ENCODE results near the gene EEFSEC. TPM values are rescaled to one million over a fixed set of nuclear protein-coding genes. Genes with fewer than 3 reads are reported as not detected.
A peak's percentile ranks its signal among the peaks of the same experiment; 100 is the strongest.

Gene EEFSEC
- total and polyA plus RNA-seq, 2 of the 8 experiments (the other 6 are each of a cell fraction or from before 2014, with no cell fraction given) = 13.1 to 19.8 TPM

GRCh38 chr3:128429751-128430150 lies 276.5 kb downstream of the EEFSEC start:
- H3K79me1 ChIP-seq (ENCODE audit: low read depth, low read length) = no peaks in the 10 kb centered on the region
- CTCF ChIA-PET (ENCODE audit: partially characterized antibody) = interaction anchor here (1.1 to 11.0 kb wide), 7 partner anchors 9 to 254 kb away, joined by 3 to 144 read pairs (median 5); partner anchors contain the start of gene GATA2
- no peak overlapping the region for H3K23ac ChIP-seq (ENCODE audit: insufficient read length)
- H3K23me2 ChIP-seq (ENCODE audit: low read depth, low read length) = peaks cover 9% of the 10 kb centered on the region; the same call in 1 of the 2 replicates
- no peak overlapping the region for H3K27ac ChIP-seq (ENCODE audit: low read depth, low read length)
- DNase-seq (ENCODE audit: low read depth in 1 of 2, low spot score in 2 of 2) = no peak
- H3K9me3 ChIP-seq (ENCODE audit: insufficient read depth in 2 of 2, low read depth in 1 of 2, low read length in 1 of 2) = no peaks in the 10 kb centered on the region
- H2BK15ac ChIP-seq (ENCODE audit: low read length) = peak overlapping the region; percentile 99; the same call in 1 of the 2 replicates
- H3K18ac ChIP-seq (ENCODE audit: extremely low read depth, low read length) = no peak overlapping the region
- H3K79me2 ChIP-seq (ENCODE audit: control insufficient read depth in 1 of 2, insufficient read depth in 2 of 2, low read length in 2 of 2) = no peaks in the 10 kb centered on the region
- H2BK120ac ChIP-seq (replicated peaks; ENCODE audit: low read depth, low read length) = no peak overlapping the region
- 0 out of 2 replicates have a peak overlapping the region, but pooled peaks have one; percentile 76 for H2AK5ac ChIP-seq (ENCODE audit: low read depth, low read length)
- FAIRE-seq = no peak
- H3K14ac ChIP-seq (ENCODE audit: insufficient read length) = no peak overlapping the region
- H3K9ac ChIP-seq (replicated peaks in 1 of 4; ENCODE audit: extremely low read depth in 1 of 4, low read depth in 3 of 4, low read length in 3 of 4) = no peak overlapping the region
- no peak overlapping the region for H2BK5ac ChIP-seq (ENCODE audit: low read depth, low read length)
- no peak overlapping the region for H3K4me2 ChIP-seq (ENCODE audit: insufficient read depth in 1 of 2, low read depth in 2 of 2, low read length in 2 of 2)
- 86% methylated on average over 8 of the region's 8 CpGs; no CpG with 5 or more reads in 1 of the 2 experiments for WGBS, 2 experiments (ENCODE audit: extremely low coverage in 1 of 2, insufficient coverage in 1 of 2, insufficient read length in 1 of 2, insufficient replicate concordance in 2 of 2, low coverage in 1 of 2, low lambda C conversion rate in 2 of 2, missing lambda C conversion rate in 1 of 2)
- peak overlapping the region; percentile 3; the same call in 1 of the 2 replicates for H4K8ac ChIP-seq (ENCODE audit: extremely low read depth, insufficient read depth, low read length)
- H3K4me3 ChIP-seq (ENCODE audit: extremely low read depth in 1 of 4, insufficient read depth in 2 of 4, low read depth in 3 of 4, low read length in 4 of 4) = no peak overlapping the region
- POLR2A ChIA-PET (ENCODE audit: partially characterized antibody) = interaction anchor here (1.2 kb wide), 1 partner anchor 53 kb away, joined by 3 read pairs; no protein-coding TSS in a partner anchor
- H3K56ac ChIP-seq (replicated peaks; ENCODE audit: insufficient read length, low read depth, low read length) = no peak overlapping the region
- H3K27me3 ChIP-seq (replicated peaks in 1 of 4; ENCODE audit: control insufficient read depth in 3 of 4, extremely low read depth in 1 of 4, insufficient read depth in 3 of 4, low read length in 3 of 4) = peaks cover 12 to 79% (median 68%) of the 10 kb centered on the region in 4 experiments
- peaks cover 6 to 40% (median 32%) of the 10 kb centered on the region in 4 experiments for H3K4me1 ChIP-seq (replicated peaks in 1 of 4; ENCODE audit: control insufficient read depth in 3 of 4, insufficient read depth in 4 of 4, low read length in 3 of 4)
- H4K5ac ChIP-seq (ENCODE audit: insufficient read length, low read depth, low read length) = no peak overlapping the region
- peaks cover 6 to 11% of the 10 kb centered on the region in 2 experiments for H4K20me1 ChIP-seq (replicated peaks in 1 of 2; ENCODE audit: control insufficient read depth in 1 of 2, insufficient read depth in 2 of 2, low read length in 2 of 2)
- H2AFZ ChIP-seq (ENCODE audit: low read length) = no peak overlapping the region
- H3K4ac ChIP-seq (replicated peaks; ENCODE audit: insufficient read length, low read depth, low read length) = peak overlapping the region; percentile 69
- peak overlapping the region; percentile 67 for H4K91ac ChIP-seq (replicated peaks; ENCODE audit: insufficient read length, low read length)
- H2BK12ac ChIP-seq (ENCODE audit: low read depth, low read length) = peak overlapping the region; percentile 92; the same call in 1 of the 2 replicates
- H3K36me3 ChIP-seq (ENCODE audit: control insufficient read depth in 2 of 4, insufficient read depth in 4 of 4, low read length in 3 of 4) = no peaks in the 10 kb centered on the region
- no peak overlapping the region for H2BK20ac ChIP-seq (ENCODE audit: low read length)
